GM12892 (cell line): ENCODE measurements around the gene NOTUM.

Experiments
- DNase-seq: peaks from one replicate; pipeline ENCODE4 v3.0.0; 2011; ENCODE audit not compliant: insufficient read length
- FAIRE-seq: peaks from 2 replicates; lab custom pipeline; 2011; peaks lifted over from hg19 to GRCh38; lab: Jason Lieb, UNC
- POLR2A ChIP-seq: IDR thresholded peaks from 2 replicates; pipeline ENCODE4 v1.6.1; 2011; ENCODE audit warnings: low read depth, low read length, control low read depth
- POLR2AphosphoS5 ChIP-seq: IDR thresholded peaks from 2 replicates; pipeline ENCODE4 v1.6.1; 2011; ENCODE audit warnings: low read depth, low read length, control low read depth
- TAF1 ChIP-seq: IDR thresholded peaks from 2 replicates; pipeline ENCODE4 v1.6.1; 2011; ENCODE audit warnings: low read depth, mild to moderate bottlenecking, control low read depth, low read length, borderline replicate concordance

NOTUM gene

GRCh38 chr17:81934098-81934757, 26.8 kb downstream of the NOTUM start:
- no peak for DNase-seq
- FAIRE-seq = no peak
- TF ChIP-seq POLR2A = no peak
- TF ChIP-seq TAF1 = no peak
- no peak for TF ChIP-seq POLR2AphosphoS5

- TF ChIP-seq POLR2AphosphoS5 = no peak
- no peak for DNase-seq
- no peak for FAIRE-seq
Observed at GRCh38 chr17:81933178-81933699, 27.7 kb downstream of the NOTUM start.

DNA sequence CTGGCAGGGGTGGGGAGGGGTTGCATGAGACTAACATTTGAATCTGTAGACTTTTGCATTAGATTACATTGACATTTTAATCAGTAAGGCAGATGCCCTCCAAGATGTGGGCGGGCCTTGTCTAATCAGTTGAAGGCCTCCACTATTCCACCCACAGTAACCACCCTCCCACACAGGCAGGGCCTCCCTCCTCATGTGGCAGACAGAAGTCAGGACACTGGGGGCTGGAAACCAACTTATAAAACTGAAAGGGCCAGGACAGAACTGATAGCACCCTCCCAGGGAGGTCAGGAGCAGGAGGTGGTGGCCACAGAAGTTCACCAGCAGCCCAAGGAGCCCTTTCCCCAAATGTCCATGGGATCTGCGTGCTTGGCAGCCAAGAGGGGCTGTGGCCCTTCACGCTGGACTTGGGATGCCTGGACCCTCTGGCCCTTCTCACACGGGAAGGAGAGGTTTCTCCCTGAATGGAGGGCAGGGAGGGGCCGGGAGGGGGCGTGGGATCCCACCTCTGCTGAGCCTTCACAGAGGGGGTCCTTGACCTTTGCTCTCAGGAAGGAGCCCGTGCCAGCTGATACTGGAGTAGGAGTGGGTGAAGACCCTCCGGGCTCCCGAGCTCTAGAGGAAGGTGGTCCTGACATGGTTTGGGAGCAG, 28.5 kb downstream of the NOTUM start:
- FAIRE-seq (no peak), DNase-seq (no peak)
- TF ChIP-seq POLR2A (no peak), POLR2AphosphoS5 (no peak), TAF1 (no peak)

DNA sequence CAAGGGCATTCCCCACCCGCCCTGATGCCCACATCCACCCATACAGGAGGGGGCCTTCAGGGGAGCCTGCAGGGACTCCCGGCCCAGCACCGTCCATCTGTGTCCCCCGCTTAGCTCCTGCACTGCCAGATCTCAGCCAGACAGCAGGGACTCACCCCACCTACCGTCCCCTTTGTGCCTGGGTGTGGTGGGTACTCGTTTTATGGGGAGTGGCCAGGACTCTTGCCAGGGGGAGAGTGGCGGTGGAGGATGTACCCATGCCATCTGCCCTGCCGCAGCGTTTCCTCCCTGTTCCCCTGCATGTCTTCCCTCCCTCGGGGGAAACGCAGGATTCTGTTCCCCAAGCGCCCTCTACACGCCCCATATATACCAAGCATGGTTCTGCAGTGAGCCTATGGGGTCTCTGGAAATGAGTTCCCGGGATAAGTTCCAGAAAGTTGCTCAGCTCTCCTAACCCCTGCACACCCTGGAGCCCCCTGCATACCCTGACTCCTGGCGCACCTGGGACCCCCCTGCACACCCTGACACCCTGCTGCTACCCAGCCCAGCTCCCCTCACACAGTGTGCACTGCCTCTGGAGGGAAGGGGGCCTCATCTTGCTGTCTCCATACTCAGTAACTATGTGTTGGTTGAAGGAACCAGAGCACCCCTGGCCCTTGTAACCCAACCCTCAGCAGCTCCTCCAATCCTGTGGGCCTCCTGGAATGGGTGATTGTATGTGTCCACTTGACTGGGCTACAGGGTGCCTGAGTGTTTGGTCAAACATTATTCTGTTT, 29.2 kb downstream of the NOTUM start:
- FAIRE-seq (no peak), DNase-seq (no peak)
- TF ChIP-seq POLR2AphosphoS5 (no peak), POLR2A (no peak), TAF1 (no peak)

- TF ChIP-seq TAF1 (no peak), POLR2AphosphoS5 (no peak), POLR2A (no peak)
- DNase-seq (no peak), FAIRE-seq (no peak)
Observed at GRCh38 chr17:81931189-81931556, 29.8 kb downstream of the NOTUM start.

DNA sequence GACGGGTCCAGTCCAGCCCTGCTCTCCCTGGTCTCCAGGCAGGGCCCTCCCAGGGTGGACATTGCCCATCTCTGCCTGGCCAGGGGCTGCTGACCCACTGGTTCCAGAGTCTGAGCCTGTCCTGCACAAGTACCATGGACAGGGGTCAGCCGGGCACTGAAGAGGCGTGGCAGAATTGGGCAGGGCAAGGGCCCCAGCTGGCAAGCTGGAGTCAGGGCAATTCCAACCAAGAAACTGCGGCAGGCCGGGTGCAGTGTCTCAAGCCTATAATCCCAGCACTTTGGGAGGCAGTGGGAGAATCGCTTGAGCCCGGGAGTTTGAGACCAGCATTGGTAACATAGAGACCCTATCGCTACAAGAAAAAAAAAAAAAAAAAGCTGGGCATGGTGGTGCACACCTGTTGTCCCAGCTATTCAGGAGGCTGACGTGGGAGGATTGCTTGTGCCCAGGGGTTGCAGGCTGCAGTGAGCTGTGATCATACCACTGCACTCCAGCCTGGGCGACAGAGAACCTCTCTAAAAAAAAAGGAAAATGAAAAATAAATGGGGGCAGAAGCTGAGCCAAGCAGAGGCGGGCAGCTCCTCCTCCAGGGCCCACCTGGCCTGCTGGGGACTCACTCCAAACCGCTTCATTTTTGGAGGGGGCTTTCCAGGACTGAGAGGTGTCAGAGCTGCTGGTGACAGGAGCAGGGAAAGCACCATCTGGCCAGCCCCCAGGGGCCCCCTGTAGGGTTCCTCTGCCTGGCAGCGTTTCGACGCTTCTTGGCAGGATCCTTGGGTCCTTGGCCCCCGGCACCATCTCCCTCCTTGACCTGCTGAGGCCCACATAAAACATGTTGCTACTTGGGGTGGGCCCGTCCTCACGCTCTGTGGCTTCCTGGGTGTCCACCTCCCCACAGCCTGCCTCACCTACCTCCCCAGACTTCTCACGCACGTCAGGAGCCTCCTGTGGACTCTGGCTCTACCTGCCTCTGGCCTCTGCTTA, 30.6 kb downstream of the NOTUM start:
- DNase-seq = no peak
- TF ChIP-seq POLR2A (no peak), TAF1 (no peak), POLR2AphosphoS5 (no peak)
- peak; percentile 60 for FAIRE-seq

DNA sequence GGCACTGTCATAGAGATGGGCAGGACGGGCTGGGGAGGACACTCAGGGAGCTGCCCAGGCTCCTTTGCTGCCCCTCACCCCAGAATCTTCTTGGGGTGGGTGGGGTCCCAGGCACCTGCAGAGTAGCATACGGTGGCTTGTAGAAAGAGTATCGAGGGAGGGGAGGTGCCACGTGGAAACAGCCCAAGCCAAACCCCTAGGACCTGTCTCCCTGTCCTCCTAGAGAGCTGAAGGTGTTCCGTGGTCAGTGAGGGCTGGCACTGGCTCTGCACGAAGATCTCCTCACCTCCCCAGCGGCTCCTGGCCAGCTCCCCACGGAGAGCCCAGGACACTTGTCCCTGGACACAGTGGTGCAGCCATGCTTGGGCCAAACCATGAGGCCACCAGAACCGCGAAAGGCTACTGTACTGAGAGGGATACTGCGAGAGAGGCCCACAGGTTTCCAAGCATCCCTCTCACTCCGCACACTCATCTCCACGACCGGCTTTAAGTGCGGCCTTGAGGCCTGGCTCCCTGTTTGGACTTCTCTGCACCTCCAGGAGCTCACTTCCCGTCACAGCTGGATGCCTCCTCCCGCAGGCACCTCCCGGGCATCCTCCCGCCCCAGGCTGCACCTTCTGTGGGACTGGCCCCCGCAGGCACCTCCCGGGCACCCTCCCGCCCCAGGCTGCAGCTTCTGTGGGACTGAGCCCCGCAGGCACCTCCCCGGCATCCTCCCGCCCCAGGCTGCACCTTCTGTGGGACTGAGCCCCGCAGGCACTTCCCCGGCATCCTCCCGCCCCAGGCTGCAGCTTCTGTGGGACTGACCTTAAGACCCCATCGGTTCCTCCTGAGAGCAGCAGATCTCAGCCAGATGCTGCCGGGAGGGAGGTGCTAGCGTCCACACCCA, 31.5 kb downstream of the NOTUM start:
- TF ChIP-seq POLR2AphosphoS5 (no peak), TAF1 (no peak), POLR2A (no peak)
- no peak for DNase-seq
- no peak for FAIRE-seq

DNA sequence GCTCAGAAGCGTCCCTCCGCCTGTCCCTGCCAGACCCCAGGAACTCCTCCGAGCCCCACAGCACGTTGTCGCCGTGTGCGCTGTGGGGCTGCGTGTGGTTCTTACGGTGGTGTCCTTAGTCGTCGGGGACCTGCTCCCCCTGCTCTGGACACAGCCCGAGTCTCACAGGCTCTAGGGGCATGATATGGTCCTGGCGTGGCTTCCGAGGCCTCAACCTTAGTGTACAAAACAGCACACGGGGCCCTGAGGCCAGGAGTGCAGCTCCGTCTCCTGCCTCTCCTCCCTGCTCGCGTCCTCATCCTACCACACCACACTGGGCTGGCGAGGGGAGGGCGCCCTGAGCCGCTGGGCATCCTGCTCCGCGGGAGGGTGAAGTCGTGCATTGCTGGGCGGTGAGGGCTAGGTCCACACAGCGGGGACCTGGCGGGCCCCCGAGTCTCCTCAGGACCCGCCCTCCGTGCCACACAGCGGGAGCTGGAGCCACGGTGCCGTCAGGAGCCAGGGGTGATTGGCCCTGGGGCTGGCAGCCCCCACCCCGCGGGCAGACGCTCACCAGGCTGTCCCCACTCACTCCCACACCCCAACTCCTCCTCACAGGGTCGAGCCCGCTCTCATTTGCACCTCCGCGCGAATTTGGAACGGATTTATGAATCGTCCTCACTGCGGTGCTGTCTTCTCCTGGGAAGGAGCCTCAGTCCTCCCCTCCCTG, 32.3 kb downstream of the NOTUM start:
- TF ChIP-seq POLR2A (no peak), POLR2AphosphoS5 (no peak), TAF1 (no peak)
- DNase-seq (no peak), FAIRE-seq (peak; percentile 46)
